ENCODE measurements around the gene TBCE. TPM values are rescaled to one million over a fixed set of nuclear protein-coding genes. Genes with fewer than 3 reads are reported as not detected.

The TBCE gene
- total RNA-seq, 1 experiment from 2014 or later: 41.6 TPM

- no peak overlapping the region for H3K4me2 ChIP-seq (ENCODE audit: insufficient read depth, insufficient read length, low read length)
- WGBS (ENCODE audit: extremely low coverage, insufficient read length, low lambda C conversion rate): no CpG with 5 or more reads among the region's 1 CpG
These were observed 106.6 kb downstream of the TBCE start for GRCh38 chr1:235473806-235474205.

More at GRCh38 chr1:235473806-235474205, 106.6 kb downstream of the TBCE start:
- H3K4me1 ChIP-seq (ENCODE audit: insufficient read depth, low read length): no peaks in the 10 kb centered on the region
- H2BK15ac ChIP-seq (ENCODE audit: low read depth, low read length): no peak overlapping the region
- H3K23ac ChIP-seq (ENCODE audit: insufficient read length, low read depth, low read length): no peak overlapping the region
- H3K27me3 ChIP-seq (ENCODE audit: insufficient read depth, low read length): no peaks in the 10 kb centered on the region
- H3K9me3 ChIP-seq (ENCODE audit: control insufficient read depth, low read depth, low read length): no peaks in the 10 kb centered on the region
- H2BK12ac ChIP-seq (ENCODE audit: insufficient read length, low read depth, low read length): no peak overlapping the region
- no peaks in the 10 kb centered on the region for H3K9me3 Mint-ChIP-seq
- H4K8ac ChIP-seq (replicated peaks; ENCODE audit: insufficient read length, low read depth, low read length): no peak overlapping the region
- H4K91ac ChIP-seq (ENCODE audit: insufficient read length, low read depth, low read length): no peak overlapping the region
- no peaks in the 10 kb centered on the region for H4K20me1 ChIP-seq (ENCODE audit: control insufficient read depth, insufficient read depth, insufficient read length)
- no peak overlapping the region for H3K4ac ChIP-seq (ENCODE audit: low read depth, low read length)
- no peak for DNase-seq
- H3K4me3 Mint-ChIP-seq: no peak overlapping the region
- no peak overlapping the region for H2AK5ac ChIP-seq (ENCODE audit: insufficient read length, low read length)
- peaks cover 6 to 44% (median 38%) of the 10 kb centered on the region in 3 experiments; a peak in 6 of 7 replicates for H3K36me3 Mint-ChIP-seq (ENCODE audit: insufficient read depth in 1 of 3, low read depth in 3 of 3)
- H3K14ac ChIP-seq (ENCODE audit: insufficient read depth, low read length): no peak overlapping the region
- no peak overlapping the region for H2BK5ac ChIP-seq (ENCODE audit: insufficient read length, low read length)
- no peak overlapping the region for H3T11ph ChIP-seq (ENCODE audit: low read length)
- H3K27me3 Mint-ChIP-seq (ENCODE audit: low read depth): no peaks in the 10 kb centered on the region
- no peak overlapping the region for H2BK20ac ChIP-seq (ENCODE audit: low read depth, low read length, poor library complexity, severe bottlenecking)
- H3K18ac ChIP-seq (ENCODE audit: insufficient read length, low read depth, low read length): no peak overlapping the region
- no peaks in the 10 kb centered on the region for H3K4me1 Mint-ChIP-seq
- H3K79me2 ChIP-seq (ENCODE audit: insufficient read depth, low read length): no peaks in the 10 kb centered on the region
- H2BK120ac ChIP-seq (ENCODE audit: low read depth, low read length, poor library complexity, severe bottlenecking): no peak overlapping the region
- H3K56ac ChIP-seq (ENCODE audit: insufficient read length, low read depth, low read length): no peak overlapping the region
- H4K5ac ChIP-seq (ENCODE audit: insufficient read length, low read depth, low read length): no peak overlapping the region
- H3K9ac ChIP-seq (ENCODE audit: extremely low read depth, insufficient read length, low read length): no peak overlapping the region
- no peaks in the 10 kb centered on the region for H3K79me1 ChIP-seq (ENCODE audit: insufficient read depth, low read depth, low read length, poor library complexity, severe bottlenecking)
- H3K23me2 ChIP-seq (ENCODE audit: insufficient read length, low read depth, low read length, poor library complexity, severe bottlenecking): no peaks in the 10 kb centered on the region
- no peak for TF ChIP-seq CTCF (conservative IDR thresholded peaks at IDR 0.05)
- no peak overlapping the region for H3K27ac ChIP-seq (ENCODE audit: insufficient read length, low read depth, low read length)
- 0 out of 7 replicates have a peak overlapping the region, but pooled peaks of 1 of the 3 experiments have one; percentile 0 for H3K27ac Mint-ChIP-seq
- H2AFZ ChIP-seq (ENCODE audit: low read length): no peak overlapping the region
